GM12878 (cell line): ENCODE data around the gene AGBL4. TPM values are rescaled to one million over a fixed set of nuclear protein-coding genes. Genes with fewer than 3 reads are reported as not detected.

ENCODE experiments used
- ATAC-seq: fragments of 200-7000 bp; cut with Tn5 transposase; 3 replicates; pipeline ENCODE4 v1.9.1; 2020; ENCODE audit warnings: mild to moderate bottlenecking, moderate library complexity
- BruUV-seq: library from RNA; stranded (reverse); fragments of 400-500 nt; replicated peaks from 2 replicates; lab custom pipeline; 2021; lab: Mats Ljungman, UMichigan
- CTCF ChIA-PET: fragments of 300-600 bp; sonication (Branson Sonifier 250); formaldehyde crosslinking; extraction: SDS; loops from one replicate; lab custom pipeline; 2021; ENCODE audit warnings: inconsistent platforms; lab: Yijun Ruan, JAX
- POLR2A ChIA-PET: fragments of 350-600 bp; formaldehyde crosslinking; extraction: SDS; loops from one replicate; lab custom pipeline; 2021; ENCODE audit warnings: inconsistent platforms; lab: Charles Lee
- RAD21 ChIA-PET: fragments of 300-600 bp; sonication (Branson Sonifier 250); formaldehyde crosslinking; loops from one replicate; lab custom pipeline; 2023; ENCODE audit warnings: antibody characterized with exemption; ENCODE audit not compliant: unreplicated experiment; lab: Charles Lee
- SMC1A ChIA-PET: fragments of 300-600 bp; sonication (Branson Sonifier 250); formaldehyde crosslinking; loops from one replicate; lab custom pipeline; 2023; ENCODE audit not compliant: unreplicated experiment, uncharacterized antibody; lab: Charles Lee
- DNase-seq: peaks from one replicate; pipeline ENCODE4 v3.0.0-alpha.2; 2011; ENCODE audit warnings: low read depth, low spot score
- FAIRE-seq: peaks from 3 replicates; lab custom pipeline; 2011; peaks lifted over from hg19 to GRCh38; lab: Jason Lieb, UNC
- H2AFZ ChIP-seq: 2 replicates; pipeline ENCODE4 v1.6.0; 2011; ENCODE audit warnings: low read depth, low read length, control low read depth; ENCODE audit not compliant: control insufficient read depth
- H3K27ac ChIP-seq: 2 replicates; pipeline ENCODE4 v1.5.1; 2011; ENCODE audit warnings: control low read depth; ENCODE audit not compliant: control insufficient read depth, insufficient read depth
- H3K27me3 ChIP-seq, 2 experiments: replicated peaks in 1 of 2; 2 replicates each; pipeline versions ENCODE4 v1.6.0 to v1.6.1; 2011; ENCODE audit warnings: low read length in 1 of 2; ENCODE audit not compliant: control insufficient read depth in 2 of 2, insufficient read depth in 2 of 2
- H3K36me3 ChIP-seq, 2 experiments: 2 replicates each; pipeline ENCODE4 v1.5.1; 2011; ENCODE audit warnings: low read length in 1 of 2; ENCODE audit not compliant: control insufficient read depth in 2 of 2, insufficient read depth in 2 of 2
- H3K4me1 ChIP-seq: 2 replicates; pipeline ENCODE4 v1.6.1; 2011; ENCODE audit warnings: mild to moderate bottlenecking, low read length, moderate library complexity, mixed read lengths; ENCODE audit not compliant: control insufficient read depth, insufficient read depth
- H3K4me2 ChIP-seq: 2 replicates; pipeline ENCODE4 v1.6.0; 2011; ENCODE audit warnings: control low read depth; ENCODE audit not compliant: control insufficient read depth, insufficient read depth
- H3K4me3 ChIP-seq: fragments of 200-600 bp; sonication (generic); 2 replicates; pipeline ENCODE4 v1.5.1; 2016
- H3K79me2 ChIP-seq: 2 replicates; pipeline ENCODE4 v1.6.0; 2011; ENCODE audit warnings: low read length; ENCODE audit not compliant: control insufficient read depth, insufficient read depth
- H3K9ac ChIP-seq: 2 replicates; pipeline ENCODE4 v1.8.0; 2011; ENCODE audit warnings: low read length, control low read depth, mixed read lengths; ENCODE audit not compliant: control insufficient read depth, insufficient read depth
- H3K9me3 ChIP-seq: replicated peaks from 3 replicates; pipeline ENCODE4 v1.5.1; 2011; ENCODE audit warnings: mild to moderate bottlenecking, low read length; ENCODE audit not compliant: control insufficient read depth, insufficient read depth
- H4K20me1 ChIP-seq: 2 replicates; pipeline ENCODE4 v1.6.0; 2011; ENCODE audit not compliant: control insufficient read depth, insufficient read depth
- E2F4 ChIP-seq: IDR thresholded peaks from 2 replicates; pipeline ENCODE4 v1.6.1; 2012; ENCODE audit warnings: low read depth, low read length, improper control_type of control experiment
- EP300 ChIP-seq, 2 experiments: fragments of 150-350 bp in 1 of 2; IDR thresholded peaks; 2 replicates each; pipeline ENCODE4 v1.6.1; 2011 to 2012; ENCODE audit warnings: low read depth in 2 of 2, low read length in 2 of 2, borderline replicate concordance in 1 of 2, improper control_type of control experiment in 1 of 2, inconsistent platforms in 1 of 2; ENCODE audit not compliant: control insufficient read depth in 1 of 2
- ETV6 ChIP-seq, 2 experiments: fragments of 450-650 bp in 1 of 2; IDR thresholded peaks in 1 of 2; conservative IDR thresholded peaks in 1 of 2; 2 replicates each; pipeline ENCODE4 v1.6.1; 2014; ENCODE audit warnings: antibody characterized with exemption in 1 of 2, borderline replicate concordance in 1 of 2, low read depth in 1 of 2, mild to moderate bottlenecking in 1 of 2, moderate library complexity in 1 of 2
- IRF5 ChIP-seq: fragments of 450-650 bp; IDR thresholded peaks from 2 replicates; pipeline ENCODE4 v1.6.1; 2017; ENCODE audit warnings: borderline replicate concordance
- PRDM15 ChIP-seq: fragments of 450-650 bp; formaldehyde crosslinking; IDR thresholded peaks from 2 replicates; pipeline ENCODE4 v1.4.0; 2020; ENCODE audit warnings: mild to moderate bottlenecking, moderate library complexity
- RUNX3 ChIP-seq: IDR thresholded peaks from 2 replicates; pipeline ENCODE4 v1.6.1; 2012; ENCODE audit warnings: low read length, inconsistent platforms
- USF1 ChIP-seq: IDR thresholded peaks from 2 replicates; pipeline ENCODE4 v1.6.1; 2011; ENCODE audit warnings: borderline replicate concordance, low read depth, mild to moderate bottlenecking, moderate library complexity, mixed read lengths, low read length; ENCODE audit not compliant: insufficient read depth; ENCODE audit errors: extremely low read length
- ZNF207 ChIP-seq: fragments of 450-650 bp; IDR thresholded peaks from 2 replicates; pipeline ENCODE4 v1.6.1; 2014; ENCODE audit warnings: antibody characterized with exemption, mild to moderate bottlenecking, borderline replicate concordance
- ZNF592 ChIP-seq: fragments of 450-650 bp; IDR thresholded peaks from 2 replicates; pipeline ENCODE4 v1.6.1; 2017; ENCODE audit warnings: mild to moderate bottlenecking, moderate library complexity
- ZSCAN29 ChIP-seq: fragments of 450-650 bp; IDR thresholded peaks from 2 replicates; pipeline ENCODE4 v1.6.1; 2017; ENCODE audit warnings: mild to moderate bottlenecking, moderate library complexity
- WGBS: methylation state at CpG from one replicate; pipeline ENCODE4 v1.1.6; 2016; ENCODE audit warnings: low lambda C conversion rate; ENCODE audit not compliant: insufficient replicate concordance, insufficient coverage; ENCODE audit errors: missing lambda C conversion rate; 5-methylcytosine and 5-hydroxymethylcytosine counted together
- in situ Hi-C: fragments of 300-500 bp; cut with MboI; formaldehyde crosslinking; loops from 9 replicates; pipeline ENCODE4 v1.14.3; 2018; ENCODE audit warnings: mixed read lengths
- intact Hi-C: fragments of 100-400 bp; cut with micrococcal nuclease; formaldehyde crosslinking; loops from one replicate; pipeline ENCODE4 v1.14.2; 2022; ENCODE audit not compliant: unreplicated experiment
- polyA plus RNA-seq, 11 experiments: library from polyadenylated mRNA; depleted of rRNA in 4 of 11; unstranded in 6 of 11; stranded (reverse) in 5 of 11; fragments of >200 nt; fragmentation: Nextera tagmentation in 4 of 11; fragmentation: Illumina TruSeq in 1 of 11; extraction: Ambion mirVana in 4 of 11; extraction: Trizol in 1 of 11; gene quantifications; 1 replicate in 1 of 11; 2 replicates in 10 of 11; pipeline versions ENCODE4 v1.2.1 to v1.2.3, GENCODE V29; 2011 to 2016; ENCODE audit warnings: inconsistent platforms in 2 of 11, missing spikeins in 2 of 11, low read depth in 1 of 11
- total RNA-seq, 4 experiments: library from RNA; depleted of rRNA in 3 of 4; stranded (reverse); fragments of >200 nt in 3 of 4; fragmentation: Illumina TruSeq in 1 of 4; extraction: Trizol in 1 of 4; gene quantifications; 2 replicates each; pipeline versions ENCODE4 v1.2.1 to v1.2.3, GENCODE V29; 2013 to 2021

Gene AGBL4
- total and polyA plus RNA-seq, 10 of the 15 experiments (the other 5 are each of a cell fraction or from before 2014, with no cell fraction given) = 0.31 TPM; not detected in 9

GRCh38 chr1:48939042-48939441 is 1084.7 kb downstream of the AGBL4 start (continued):
- TF ChIP-seq USF1 = no peak

GRCh38 chr1:48937732-48938131 is 1086.0 kb downstream of the AGBL4 start:
- Histone ChIP-seq H3K4me2 (no peak overlapping the region), H3K4me3 (no peak overlapping the region), H4K20me1 (no peaks in the 10 kb centered on the region), H3K27me3 (no peaks in the 10 kb centered on the region), H3K36me3 (no peaks in the 10 kb centered on the region), H3K27ac (no peak overlapping the region), H2AFZ (no peak overlapping the region), H3K79me2 (no peaks in the 10 kb centered on the region), H3K4me1 (no peaks in the 10 kb centered on the region), H3K9me3 (no peaks in the 10 kb centered on the region), H3K9ac (no peak overlapping the region)
- 0% methylated on average over 1 of the region's 1 CpG for WGBS
- POLR2A ChIA-PET = no interaction called here
- CTCF ChIA-PET = no interaction called here
- in situ Hi-C loops (no loop called here), intact Hi-C loops (no loop called here)
- FAIRE-seq = no peak
- BruUV-seq = no TSS peak
- DNase-seq = no peak
- no peak for ATAC-seq
- SMC1A ChIA-PET = no interaction called here
- RAD21 ChIA-PET = no interaction called here
- TF ChIP-seq IRF5 = no peak
- TF ChIP-seq PRDM15 (CRISPR knock-in tag) = no peak
- TF ChIP-seq ETV6 (conservative IDR thresholded peaks at IDR 0.05 in 1 of 2, IDR thresholded peaks at IDR 0.05 in 1 of 2; ENCODE audit: borderline replicate concordance in 1 of 2, low read depth in 1 of 2) = no peak
- TF ChIP-seq ZNF592 = no peak
- no peak for TF ChIP-seq EP300 (IDR thresholded peaks at IDR 0.05; ENCODE audit: borderline replicate concordance in 1 of 2, control insufficient read depth in 1 of 2, low read depth in 2 of 2, low read length in 2 of 2)
- TF ChIP-seq ZNF207 = no peak
- no peak for TF ChIP-seq ZSCAN29
- no peak for TF ChIP-seq E2F4
- no peak for TF ChIP-seq RUNX3
